Suprapubic skin (tissue), 4 donors: ENCODE data around the gene AGRP. TPM values are rescaled to one million over a fixed set of nuclear protein-coding genes. Genes with fewer than 3 reads are reported as not detected.
A peak's percentile ranks its signal among the peaks of the same experiment; 100 is the strongest.

Experiments
- DNase-seq, 2 donors: peaks; one replicate each; pipeline ENCODE4 v3.0.0-alpha.2; 2019; ENCODE audit warnings: low spot score in 2 of 2
- H3K27ac ChIP-seq: fragments of 200-600 bp; sonication (generic); one replicate; pipeline ENCODE4 v1.5.1; 2019
- H3K27me3 ChIP-seq: fragments of 200-600 bp; sonication (generic); one replicate; pipeline ENCODE4 v1.5.1; 2019
- H3K36me3 ChIP-seq: fragments of 200-600 bp; sonication (generic); one replicate; pipeline ENCODE4 v1.5.1; 2019
- H3K4me1 ChIP-seq: fragments of 200-600 bp; sonication (generic); one replicate; pipeline ENCODE4 v1.5.1; 2019
- H3K4me3 ChIP-seq: fragments of 200-600 bp; sonication (generic); one replicate; pipeline ENCODE4 v1.5.1; 2019; ENCODE audit warnings: mild to moderate bottlenecking
- H3K9me3 ChIP-seq: fragments of 200-600 bp; sonication (generic); one replicate; pipeline ENCODE4 v1.5.1; 2019
- EP300 ChIP-seq: sonication (generic); formaldehyde crosslinking; IDR thresholded peaks from one replicate; pipeline ENCODE4 v1.6.1; 2017; ENCODE audit warnings: antibody characterized with exemption
- POLR2A ChIP-seq, 2 donors: fragments of 450-650 bp; IDR thresholded peaks; one replicate each; pipeline ENCODE4 v1.6.1; 2017; ENCODE audit warnings: antibody characterized with exemption in 2 of 2, mild to moderate bottlenecking in 2 of 2, moderate library complexity in 2 of 2
- POLR2AphosphoS5 ChIP-seq, 3 donors: sonication (generic); formaldehyde crosslinking; IDR thresholded peaks; one replicate each; pipeline ENCODE4 v1.6.1; 2017; ENCODE audit warnings: antibody characterized with exemption in 3 of 3
- WGBS: methylation state at CpG from one replicate; pipeline ENCODE4 v1.1.5; 2018; 5-methylcytosine and 5-hydroxymethylcytosine counted together
- total RNA-seq, 4 donors: library from RNA; depleted of rRNA; stranded (reverse); fragments of >200 nt; gene quantifications; one replicate each; pipeline ENCODE4 v1.1.0, GENCODE V29; 2016
- TF ChIP-seq, protein P1 (sequence below), 2 donors: fragments of 200-600 bp in 1 of 2; fragments of 450-650 bp in 1 of 2; sonication (generic) in 1 of 2; IDR thresholded peaks; one replicate each; pipeline ENCODE4 v1.5.1; 2016 to 2019; ENCODE audit warnings: antibody characterized with exemption in 2 of 2, mild to moderate bottlenecking in 1 of 2, moderate library complexity in 1 of 2

Gene AGRP
- total RNA-seq, 4 donors from 2014 or later: not detected

DNA sequence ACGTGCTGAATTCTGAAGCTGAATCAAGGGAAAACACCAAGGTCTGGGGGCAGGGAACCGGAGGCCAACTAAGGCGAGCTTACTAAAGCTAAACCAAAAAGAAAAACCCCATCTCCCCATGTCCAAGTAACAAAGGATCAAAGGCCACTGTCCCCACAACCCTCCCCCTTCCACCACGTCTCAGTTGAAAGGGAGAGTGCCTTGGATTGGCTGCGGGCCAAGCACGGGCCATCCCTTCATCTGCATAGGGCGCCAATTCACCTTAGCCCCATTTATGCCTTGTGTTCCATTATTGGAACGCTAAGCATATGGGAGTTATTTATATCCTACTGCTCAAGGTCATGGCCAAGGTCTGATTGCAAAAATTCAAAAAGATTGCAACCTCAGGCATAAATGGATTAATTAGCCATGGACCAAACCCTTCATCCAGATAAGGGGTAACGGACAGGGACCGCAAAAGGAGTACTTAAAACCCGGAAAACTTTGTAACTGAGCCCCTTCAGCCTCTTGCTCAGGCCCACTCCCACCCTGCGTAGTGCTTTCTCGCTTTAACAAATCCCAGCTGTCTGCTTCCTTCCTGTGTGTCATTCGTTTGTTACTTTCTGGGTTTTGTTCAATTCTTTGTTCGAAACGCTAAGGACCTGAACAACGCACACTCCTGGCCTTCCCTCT lies 1.6 kb downstream of the AGRP start:
- TF ChIP-seq POLR2AphosphoS5 (IDR thresholded peaks at IDR 0.05): no peak
- TF ChIP-seq, protein P1, sequence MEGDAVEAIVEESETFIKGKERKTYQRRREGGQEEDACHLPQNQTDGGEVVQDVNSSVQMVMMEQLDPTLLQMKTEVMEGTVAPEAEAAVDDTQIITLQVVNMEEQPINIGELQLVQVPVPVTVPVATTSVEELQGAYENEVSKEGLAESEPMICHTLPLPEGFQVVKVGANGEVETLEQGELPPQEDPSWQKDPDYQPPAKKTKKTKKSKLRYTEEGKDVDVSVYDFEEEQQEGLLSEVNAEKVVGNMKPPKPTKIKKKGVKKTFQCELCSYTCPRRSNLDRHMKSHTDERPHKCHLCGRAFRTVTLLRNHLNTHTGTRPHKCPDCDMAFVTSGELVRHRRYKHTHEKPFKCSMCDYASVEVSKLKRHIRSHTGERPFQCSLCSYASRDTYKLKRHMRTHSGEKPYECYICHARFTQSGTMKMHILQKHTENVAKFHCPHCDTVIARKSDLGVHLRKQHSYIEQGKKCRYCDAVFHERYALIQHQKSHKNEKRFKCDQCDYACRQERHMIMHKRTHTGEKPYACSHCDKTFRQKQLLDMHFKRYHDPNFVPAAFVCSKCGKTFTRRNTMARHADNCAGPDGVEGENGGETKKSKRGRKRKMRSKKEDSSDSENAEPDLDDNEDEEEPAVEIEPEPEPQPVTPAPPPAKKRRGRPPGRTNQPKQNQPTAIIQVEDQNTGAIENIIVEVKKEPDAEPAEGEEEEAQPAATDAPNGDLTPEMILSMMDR (IDR thresholded peaks at IDR 0.05): no peak
- no peak for TF ChIP-seq EP300
- no peak for TF ChIP-seq POLR2A (IDR thresholded peaks at IDR 0.05)
- Histone ChIP-seq H3K27ac (peak overlapping the region; percentile 90), H3K4me1 (peaks cover 54% of the 10 kb centered on the region), H3K4me3 (peak overlapping the region; percentile 73), H3K27me3 (no peaks in the 10 kb centered on the region), H3K36me3 (peaks cover 11% of the 10 kb centered on the region), H3K9me3 (no peaks in the 10 kb centered on the region)
- WGBS: 8% methylated on average over 17 of the region's 17 CpGs
- peak in 1 of 2 donors; percentile 82 for DNase-seq

DNA sequence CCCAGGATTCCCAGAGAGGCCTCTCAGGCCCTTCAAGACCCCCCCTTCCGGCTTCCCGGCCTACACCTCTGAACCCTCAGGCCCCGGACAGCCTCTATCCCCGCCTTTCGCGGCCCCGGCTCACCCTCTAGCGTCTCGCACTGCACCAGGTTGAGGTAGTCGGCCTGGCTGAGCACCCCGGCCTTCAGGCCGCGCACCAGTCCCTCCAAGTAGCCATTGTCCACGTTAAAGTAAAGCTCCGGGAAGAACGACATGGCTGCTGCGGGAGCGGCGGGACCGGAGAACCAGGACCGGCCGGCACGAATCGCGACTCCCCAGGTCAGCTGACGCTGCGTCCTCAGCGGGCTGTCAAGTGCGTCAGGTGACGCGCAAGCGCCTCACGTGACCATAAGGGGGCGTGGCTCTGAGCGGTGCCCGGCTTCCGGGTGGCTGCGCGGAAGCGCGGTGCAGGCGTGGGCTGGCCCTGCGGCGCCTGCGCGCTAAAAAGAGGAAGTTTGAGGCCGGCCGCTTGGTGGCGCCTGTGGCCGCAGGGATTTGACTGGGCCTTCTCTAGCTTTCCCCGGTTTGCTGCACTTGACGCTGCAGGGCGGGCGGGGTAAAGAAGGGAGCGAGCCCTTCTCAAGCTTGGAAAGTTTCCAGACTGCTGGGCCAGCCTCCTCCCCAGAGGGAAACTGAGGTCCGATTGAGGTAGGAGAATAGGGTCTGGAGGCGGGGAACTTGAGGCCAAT lies 2.4 kb downstream of the AGRP start, which contains the start of gene ATP6V0D1:
TSS of gene ATP6V0D1 (minus strand) at position 325 of the 728 bp plus-strand sequence. CDS start at position 254, 71 bp downstream.
- TF ChIP-seq EP300: no peak
- peak in 1 of 2 donors; percentile 93 for TF ChIP-seq POLR2A (IDR thresholded peaks at IDR 0.05)
- peak; percentile 78 to 98 (median 95) for TF ChIP-seq POLR2AphosphoS5 (IDR thresholded peaks at IDR 0.05)
- TF ChIP-seq, protein P1 (IDR thresholded peaks at IDR 0.05): peak; percentile 81 to 91
- DNase-seq: peak; percentile 98 to 99
- Histone ChIP-seq H3K9me3 (no peaks in the 10 kb centered on the region), H3K27me3 (no peaks in the 10 kb centered on the region), H3K4me1 (peaks cover 59% of the 10 kb centered on the region), H3K27ac (peak within 1 kb of the TSS; percentile 90), H3K4me3 (peak within 1 kb of the TSS; percentile 73), H3K36me3 (peaks cover 11% of the 10 kb centered on the region)
- 0% methylated on average over 11 of the region's 57 CpGs for WGBS

DNA sequence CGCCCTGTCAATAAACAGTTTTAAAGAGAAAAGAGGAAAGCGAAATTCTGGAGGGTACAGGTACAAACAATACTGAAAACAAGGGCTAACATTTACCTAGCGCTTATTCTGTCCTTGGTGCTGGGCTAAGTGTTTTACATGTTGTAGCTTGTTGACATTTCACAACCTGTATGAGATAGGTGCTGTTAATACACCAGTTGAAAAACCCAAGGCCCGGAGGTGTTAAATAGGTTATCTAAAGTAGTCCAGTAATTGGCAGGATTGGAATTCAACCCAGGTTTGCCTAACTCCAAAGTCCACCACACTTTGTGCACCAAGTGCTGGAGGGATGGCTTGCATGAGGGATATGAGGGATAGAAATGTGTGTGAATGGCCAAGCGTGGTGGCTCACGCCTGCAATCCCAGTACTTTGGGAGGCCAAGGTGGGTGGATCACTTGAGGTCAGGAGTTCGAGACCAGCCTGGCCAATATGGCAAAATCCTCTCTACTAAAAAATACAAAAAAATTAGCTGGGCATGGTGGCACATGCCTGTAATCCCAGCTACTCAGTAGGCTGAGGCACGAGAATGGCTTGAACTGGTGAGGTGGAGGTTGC lies 5.3 kb downstream of the AGRP start:
- H3K27me3 ChIP-seq: no peaks in the 10 kb centered on the region
- TF ChIP-seq POLR2AphosphoS5 (IDR thresholded peaks at IDR 0.05): no peak
- no peak for TF ChIP-seq POLR2A (IDR thresholded peaks at IDR 0.05)
- TF ChIP-seq EP300: no peak
- TF ChIP-seq, protein P1 (IDR thresholded peaks at IDR 0.05): no peak
- H3K27ac ChIP-seq: no peak overlapping the region
- no peak overlapping the region for H3K4me3 ChIP-seq
- peaks cover 71% of the 10 kb centered on the region for H3K4me1 ChIP-seq
- no peaks in the 10 kb centered on the region for H3K36me3 ChIP-seq
- no peaks in the 10 kb centered on the region for H3K9me3 ChIP-seq
- DNase-seq: no peak
- 85% methylated on average over 8 of the region's 8 CpGs for WGBS

DNA sequence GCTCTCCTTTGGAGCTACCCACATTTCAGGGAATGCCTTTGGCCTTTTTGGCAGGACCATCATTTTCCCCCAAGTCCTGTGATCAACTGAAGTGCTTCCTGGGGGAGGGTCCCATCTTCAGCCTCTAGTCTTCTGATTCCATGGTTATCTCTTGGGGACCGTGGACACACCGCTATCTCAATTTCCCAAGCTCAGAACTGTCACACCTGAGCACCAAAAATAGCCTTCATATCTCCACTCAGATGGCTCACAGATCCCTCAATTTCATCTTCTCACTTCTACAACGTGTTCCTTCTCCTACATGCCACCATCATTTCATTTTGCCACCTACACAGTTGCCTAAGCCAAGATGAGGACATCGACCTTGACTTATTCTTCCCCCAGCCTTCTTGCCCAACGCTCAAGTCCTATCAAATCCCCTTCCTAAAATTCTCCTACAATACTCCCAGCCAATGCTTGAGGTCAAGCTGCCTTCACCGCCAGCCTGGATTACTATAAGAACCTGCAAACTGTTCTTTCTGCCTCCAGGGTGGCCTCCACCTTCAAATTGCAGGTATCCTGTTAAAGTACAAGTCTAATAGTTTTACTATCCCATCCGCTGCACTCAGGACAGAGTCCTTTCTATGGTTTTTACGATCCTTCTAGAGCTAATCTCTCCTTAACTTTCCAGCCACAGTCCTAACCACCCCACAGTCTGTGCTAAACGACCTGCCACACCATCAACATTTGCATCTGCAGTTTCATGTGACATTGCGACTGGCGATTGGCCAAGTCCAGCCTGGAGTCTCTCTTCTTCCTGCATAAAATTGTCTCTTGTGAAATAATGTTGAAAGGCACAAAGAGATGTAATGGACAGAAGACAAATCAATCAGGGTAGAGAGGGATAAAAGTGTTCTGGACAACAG lies 8.5 kb downstream of the AGRP start:
- no peak for DNase-seq
- Histone ChIP-seq H3K4me1 (peaks cover 61% of the 10 kb centered on the region), H3K4me3 (no peak overlapping the region), H3K9me3 (no peaks in the 10 kb centered on the region), H3K27me3 (no peaks in the 10 kb centered on the region), H3K27ac (no peak overlapping the region), H3K36me3 (no peaks in the 10 kb centered on the region)
- 90% methylated on average over 11 of the region's 11 CpGs for WGBS
- no peak for TF ChIP-seq EP300
- TF ChIP-seq POLR2A (IDR thresholded peaks at IDR 0.05): no peak
- TF ChIP-seq, protein P1 (IDR thresholded peaks at IDR 0.05): no peak
- TF ChIP-seq POLR2AphosphoS5 (IDR thresholded peaks at IDR 0.05): no peak
